NCI-H1092 treated with DMSO at 0.1 percent for 48 hours (cell line): ENCODE results near the gene UBL4B.

Experiments
- DNase-seq: peaks from one replicate; lab custom pipeline; 2025; lab: John Stamatoyannopoulos, UW

The UBL4B gene

GRCh38 chr1:110113551-110113950 is 1.3 kb downstream of the UBL4B start:
- DNase-seq = no peak

- DNase-seq = no peak
Measured at GRCh38 chr1:110114173-110114572, 1.9 kb downstream of the UBL4B start.

GRCh38 chr1:110114784-110115183 is 2.5 kb downstream of the UBL4B start:
- DNase-seq = peak; percentile 55

- DNase-seq = no peak
Measured at GRCh38 chr1:110118636-110119396, 6.6 kb downstream of the UBL4B start.

GRCh38 chr1:110119843-110120242 is 7.6 kb downstream of the UBL4B start:
- peak; percentile 27 for DNase-seq

- DNase-seq = no peak
Measured at GRCh38 chr1:110120960-110121561, 8.8 kb downstream of the UBL4B start.

- DNase-seq = no peak
Measured at GRCh38 chr1:110123224-110123623, 11.0 kb downstream of the UBL4B start.

GRCh38 chr1:110125810-110126209 is 13.6 kb downstream of the UBL4B start:
- DNase-seq = no peak

GRCh38 chr1:110130113-110130591 is 17.9 kb downstream of the UBL4B start:
- no peak for DNase-seq

GRCh38 chr1:110130989-110131388 is 18.7 kb downstream of the UBL4B start:
- DNase-seq = peak; percentile 78

GRCh38 chr1:110132682-110133081 is 20.4 kb downstream of the UBL4B start:
- DNase-seq = no peak

GRCh38 chr1:110133436-110133835 is 21.2 kb downstream of the UBL4B start:
- no peak for DNase-seq

GRCh38 chr1:110134050-110134595 is 21.9 kb downstream of the UBL4B start:
- peak; percentile 78 for DNase-seq

GRCh38 chr1:110135246-110135645 is 23.0 kb downstream of the UBL4B start:
- peak; percentile 73 for DNase-seq

GRCh38 chr1:110135666-110136065 is 23.4 kb downstream of the UBL4B start:
- DNase-seq = peak; percentile 67

GRCh38 chr1:110136911-110137310 is 24.7 kb downstream of the UBL4B start:
- DNase-seq = peak; percentile 84

GRCh38 chr1:110138956-110139355 is 26.7 kb downstream of the UBL4B start:
- DNase-seq = no peak

- DNase-seq = no peak
Measured at GRCh38 chr1:110144366-110144765, 32.1 kb downstream of the UBL4B start.

- no peak for DNase-seq
Measured at GRCh38 chr1:110148961-110149360, 36.7 kb downstream of the UBL4B start.

GRCh38 chr1:110150330-110151174 is 38.3 kb downstream of the UBL4B start, which contains the start of gene SLC6A17:
SLC6A17 (plus strand) TSS chr1:110150494; CDS start chr1:110166930, 16,436 bp downstream.
- peak; percentile 41 for DNase-seq

GRCh38 chr1:110151175-110151669 is 39.0 kb downstream of the UBL4B start:
- no peak for DNase-seq
